ENCODE data around the gene TSNAX.
"Not testable (repeated sequence)": the region's sequence is repeated elsewhere in the genome, so short reads cannot be mapped to it uniquely, and the experiment has no call there.

The TSNAX gene

DNA sequence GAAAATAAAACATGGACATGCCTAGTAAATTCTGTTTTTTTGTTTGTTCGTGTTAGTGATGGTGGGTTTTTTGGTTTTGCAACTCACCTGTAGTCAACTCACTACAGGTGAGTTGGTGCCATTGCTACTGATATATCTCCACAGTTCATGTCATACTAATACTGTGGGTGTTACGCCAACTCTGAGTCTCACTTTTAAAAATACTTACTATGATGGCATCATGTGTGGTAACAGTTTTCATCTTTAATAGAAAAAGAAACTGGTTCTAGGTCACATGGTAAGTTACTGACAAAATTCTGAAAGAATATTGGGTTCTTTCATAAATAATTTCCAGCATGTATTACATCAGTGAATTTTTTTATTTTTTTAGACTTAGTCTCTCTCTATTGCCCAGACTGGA lies 38.0 kb downstream of the TSNAX start:
- DNase-seq (ENCODE audit: extremely low read depth, low read depth), result no peak
- TF ChIP-seq, protein P1, sequence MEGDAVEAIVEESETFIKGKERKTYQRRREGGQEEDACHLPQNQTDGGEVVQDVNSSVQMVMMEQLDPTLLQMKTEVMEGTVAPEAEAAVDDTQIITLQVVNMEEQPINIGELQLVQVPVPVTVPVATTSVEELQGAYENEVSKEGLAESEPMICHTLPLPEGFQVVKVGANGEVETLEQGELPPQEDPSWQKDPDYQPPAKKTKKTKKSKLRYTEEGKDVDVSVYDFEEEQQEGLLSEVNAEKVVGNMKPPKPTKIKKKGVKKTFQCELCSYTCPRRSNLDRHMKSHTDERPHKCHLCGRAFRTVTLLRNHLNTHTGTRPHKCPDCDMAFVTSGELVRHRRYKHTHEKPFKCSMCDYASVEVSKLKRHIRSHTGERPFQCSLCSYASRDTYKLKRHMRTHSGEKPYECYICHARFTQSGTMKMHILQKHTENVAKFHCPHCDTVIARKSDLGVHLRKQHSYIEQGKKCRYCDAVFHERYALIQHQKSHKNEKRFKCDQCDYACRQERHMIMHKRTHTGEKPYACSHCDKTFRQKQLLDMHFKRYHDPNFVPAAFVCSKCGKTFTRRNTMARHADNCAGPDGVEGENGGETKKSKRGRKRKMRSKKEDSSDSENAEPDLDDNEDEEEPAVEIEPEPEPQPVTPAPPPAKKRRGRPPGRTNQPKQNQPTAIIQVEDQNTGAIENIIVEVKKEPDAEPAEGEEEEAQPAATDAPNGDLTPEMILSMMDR (IDR thresholded peaks at IDR 0.05; ENCODE audit: low read depth, low read length, missing control alignments), result no peak
- H3K4me3 ChIP-seq (replicated peaks; ENCODE audit: low read depth, low read length), result no peak overlapping the region

DNA sequence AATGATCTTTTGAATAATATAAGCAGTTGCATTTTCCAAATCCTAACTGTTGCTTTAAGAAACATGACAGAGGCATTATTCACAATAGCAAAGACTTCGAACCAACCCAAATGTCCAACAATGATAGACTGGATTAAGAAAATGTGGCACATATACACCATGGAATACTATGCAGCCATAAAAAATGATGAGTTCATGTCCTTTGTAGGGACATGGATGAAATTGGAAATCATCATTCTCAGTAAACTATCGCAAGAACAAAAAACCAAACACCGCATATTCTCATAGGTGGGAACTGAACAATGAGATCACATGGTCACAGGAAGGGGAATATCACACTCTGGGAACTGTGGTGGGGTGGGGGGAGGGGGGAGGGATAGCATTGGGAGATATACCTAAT lies 41.8 kb downstream of the TSNAX start:
- not testable (repeated sequence) for DNase-seq (ENCODE audit: extremely low read depth, low read depth); H3K4me3 ChIP-seq (replicated peaks; ENCODE audit: low read depth, low read length)

DNA sequence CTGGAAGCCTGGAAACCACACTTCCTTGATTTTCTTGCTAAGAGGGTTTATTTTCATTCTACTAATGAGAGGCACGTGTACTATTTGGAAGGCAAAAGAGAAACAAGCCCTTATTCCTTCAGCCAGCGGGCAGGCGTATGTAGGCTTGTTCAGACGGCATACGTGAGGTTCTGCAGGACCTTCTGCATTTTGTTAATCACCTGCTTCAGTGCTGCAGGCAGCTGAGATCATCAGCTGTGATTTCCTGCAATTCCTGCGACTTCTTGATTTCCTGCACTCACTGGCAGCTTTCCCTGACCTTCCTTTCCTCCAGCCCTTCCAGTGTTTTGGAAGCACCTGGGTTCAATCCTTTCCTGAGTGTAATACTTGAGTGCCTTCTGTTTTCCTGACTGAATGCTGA lies 43.4 kb downstream of the TSNAX start:
- no peak overlapping the region for H3K4me3 ChIP-seq (replicated peaks; ENCODE audit: low read depth, low read length)
- DNase-seq (ENCODE audit: extremely low read depth, low read depth), result no peak
- TF ChIP-seq, protein P1 (IDR thresholded peaks at IDR 0.05; ENCODE audit: low read depth, low read length, missing control alignments), result no peak

DNA sequence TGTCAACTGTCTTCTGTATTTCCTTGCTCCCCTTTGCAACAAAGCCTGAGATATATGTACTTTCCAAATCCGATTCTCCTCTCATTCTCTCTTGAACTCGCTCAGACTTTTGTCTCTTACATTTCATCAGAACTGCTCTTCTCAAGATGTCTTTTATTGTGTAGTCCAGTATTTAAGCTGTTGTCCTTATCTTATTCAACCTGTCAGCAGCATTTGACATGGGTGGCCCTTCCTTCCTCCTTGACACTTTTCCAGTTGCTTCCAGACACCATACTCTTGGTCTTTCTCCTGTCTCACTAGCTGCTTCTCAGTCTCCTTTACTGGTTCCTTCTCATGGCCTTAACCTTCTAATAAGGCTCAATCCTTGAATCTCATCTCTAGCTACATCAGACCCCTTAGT lies 47.0 kb downstream of the TSNAX start:
- no peak for DNase-seq (ENCODE audit: extremely low read depth, low read depth)
- H3K4me3 ChIP-seq (replicated peaks; ENCODE audit: low read depth, low read length), result no peak overlapping the region
- TF ChIP-seq, protein P1 (IDR thresholded peaks at IDR 0.05; ENCODE audit: low read depth, low read length, missing control alignments), result no peak

DNA sequence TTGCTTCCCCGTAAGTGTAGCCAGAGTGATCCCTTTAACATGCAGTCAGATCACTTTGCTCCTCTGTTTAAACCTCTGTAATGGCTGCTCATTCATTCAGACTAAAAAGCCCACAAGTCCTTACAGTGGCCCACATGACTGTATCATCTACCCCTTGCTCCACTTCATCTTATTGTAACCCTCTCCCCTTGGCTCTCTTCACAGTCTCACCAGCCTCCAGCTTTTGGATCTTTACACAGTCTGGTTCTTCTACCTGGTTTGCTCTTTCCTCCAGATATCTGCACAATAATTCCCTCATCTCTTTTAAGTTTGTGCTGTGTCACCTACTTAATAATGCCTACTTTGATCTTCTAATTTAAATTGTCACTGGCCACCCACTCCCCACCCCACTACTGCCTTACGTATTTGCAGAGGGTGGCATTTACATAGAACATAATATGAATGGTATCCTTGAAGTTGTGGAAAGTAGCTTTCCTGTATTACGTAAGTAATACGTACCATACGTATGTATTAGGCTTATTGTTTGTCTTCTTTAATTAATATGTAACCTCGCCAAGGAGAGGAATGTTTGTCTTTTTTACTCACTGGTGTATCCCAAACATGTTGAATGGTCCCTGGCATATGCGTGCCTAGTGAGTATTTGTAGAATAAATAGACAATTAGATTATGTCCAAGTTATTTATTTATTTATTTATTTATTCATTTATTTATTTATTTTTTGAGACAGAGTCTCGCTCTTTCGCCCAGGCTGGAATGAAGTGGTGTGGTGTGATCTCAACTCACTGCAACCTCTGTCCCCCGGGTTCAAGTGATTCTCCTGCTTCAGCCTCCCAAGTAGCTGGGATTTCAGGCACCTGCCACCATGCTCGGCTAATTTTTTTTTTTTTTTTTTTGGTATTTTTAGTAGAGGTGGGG lies 48.6 kb downstream of the TSNAX start:
- DNase-seq (ENCODE audit: extremely low read depth, low read depth), result no peak
- TF ChIP-seq, protein P1 (IDR thresholded peaks at IDR 0.05; ENCODE audit: low read depth, low read length, missing control alignments), result no peak
- no peak overlapping the region for H3K4me3 ChIP-seq (replicated peaks; ENCODE audit: low read depth, low read length)

DNA sequence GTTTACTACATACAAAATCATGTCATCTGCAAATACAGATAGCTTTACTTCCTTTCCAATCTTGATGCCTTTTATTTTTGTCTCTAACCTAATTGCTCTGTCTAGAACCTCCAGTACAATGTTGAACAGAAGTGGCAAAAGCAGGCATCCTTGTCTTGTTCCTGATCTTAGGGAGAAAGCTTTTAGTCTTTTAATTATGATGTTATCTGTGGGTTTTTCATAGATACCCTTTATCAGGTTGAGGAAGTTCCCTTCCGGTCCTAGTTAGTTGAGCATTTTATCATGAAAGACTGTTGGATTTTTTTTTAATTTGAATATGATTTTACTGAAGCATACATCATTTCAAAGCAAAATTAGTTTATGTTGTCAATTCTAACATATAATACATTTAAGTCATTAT lies 52.4 kb downstream of the TSNAX start:
- no peak for DNase-seq (ENCODE audit: extremely low read depth, low read depth)
- TF ChIP-seq, protein P1 (IDR thresholded peaks at IDR 0.05; ENCODE audit: low read depth, low read length, missing control alignments), result no peak
- H3K4me3 ChIP-seq (replicated peaks; ENCODE audit: low read depth, low read length), result no peak overlapping the region

DNA sequence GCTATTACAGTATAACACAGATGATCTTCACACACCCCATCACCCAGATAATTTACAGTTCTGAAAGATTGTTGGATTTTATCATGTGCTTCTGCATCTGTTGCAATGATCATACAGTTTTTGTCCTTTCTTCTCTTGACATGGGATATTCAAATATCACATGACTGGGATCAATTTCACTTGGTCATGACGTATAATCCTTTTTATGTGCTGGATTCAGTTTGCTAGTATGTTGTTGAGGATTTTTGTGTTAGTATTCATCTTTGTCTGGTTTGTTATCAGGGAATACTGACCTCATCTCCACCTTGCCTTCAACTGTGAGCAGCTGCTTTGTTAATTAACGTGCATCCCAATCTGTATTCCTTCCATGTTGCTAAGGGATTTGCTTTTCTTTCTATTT lies 53.4 kb downstream of the TSNAX start:
- no peak overlapping the region for H3K4me3 ChIP-seq (replicated peaks; ENCODE audit: low read depth, low read length)
- DNase-seq (ENCODE audit: extremely low read depth, low read depth), result no peak
- TF ChIP-seq, protein P1 (IDR thresholded peaks at IDR 0.05; ENCODE audit: low read depth, low read length, missing control alignments), result no peak

Data from HFF-Myc (cell line).